A549 treated with dexamethasone at 1 μM for 4 hours (cell line): ENCODE measurements around the gene CETN3. TPM values are rescaled to one million over a fixed set of nuclear protein-coding genes. Genes with fewer than 3 reads are reported as not detected.

Experiments used
- total RNA-seq: library from RNA; stranded (reverse); fragments of 200-300 nt; extraction: Qiagen RNA extraction; gene quantifications from 5 replicates; pipeline ENCODE4 v1.2.3, GENCODE V29; 2022

CETN3 gene
- total RNA-seq: 22.5 to 35.8 TPM (median 24.9 TPM) in 5 replicates

GRCh38 chr5:90409318-90410177, at the start of gene CETN3:
TSS of gene CETN3 (minus strand) at chr5:90409756. CDS start at chr5:90409661, 95 bp downstream.

Other genes starting within 250 kb of the CETN3 start
- gene MBLAC2, start 65.0 kb upstream of the CETN3 start, total RNA-seq: 2.1 to 2.9 TPM (median 2.5 TPM) in 5 replicates
- 15.3 to 18.8 TPM (median 16.7 TPM) in 5 replicates for gene POLR3G, start 65.1 kb upstream of the CETN3 start, total RNA-seq
- 8.0 to 16.6 TPM (median 13.5 TPM) in 5 replicates for gene LYSMD3, start 119.8 kb upstream of the CETN3 start, total RNA-seq
- 0.45 to 0.84 TPM (median 0.65 TPM) in 5 replicates for gene ADGRV1, start 149.0 kb upstream of the CETN3 start, total RNA-seq